CD14-positive monocyte (primary cell): ENCODE data around the gene GIMAP5. TPM values are rescaled to one million over a fixed set of nuclear protein-coding genes. Genes with fewer than 3 reads are reported as not detected.

Source experiments
- DNase-seq, 3 donors: peaks; one replicate each; pipeline ENCODE4 v3.0.0-alpha.2; 2011 to 2022
- H2AFZ ChIP-seq: 2 replicates; pipeline ENCODE4 v1.6.0; 2012; ENCODE audit warnings: mild to moderate bottlenecking, low read depth, low read length, inconsistent platforms; ENCODE audit not compliant: insufficient read depth, poor library complexity, severe bottlenecking
- H3K27ac ChIP-seq, 2 donors: 1 replicate in 1 of 2; 2 replicates in 1 of 2; pipeline ENCODE4 v1.5.1; 2012 to 2013; ENCODE audit warnings: low read length in 2 of 2, control low read depth in 1 of 2, inconsistent platforms in 1 of 2, low read depth in 1 of 2, mild to moderate bottlenecking in 1 of 2
- H3K27me3 ChIP-seq, 2 donors: one replicate each; pipeline versions ENCODE4 v1.6.0 to v1.6.1; 2011 to 2013; ENCODE audit warnings: low read length in 2 of 2; ENCODE audit not compliant: control insufficient read depth in 2 of 2, insufficient read depth in 2 of 2
- H3K36me3 ChIP-seq, 2 donors: replicated peaks in 1 of 2; 1 replicate in 1 of 2; 2 replicates in 1 of 2; pipeline versions ENCODE4 v1.5.1 to v1.6.1; 2012 to 2013; ENCODE audit warnings: low read length in 2 of 2, control low read depth in 1 of 2, inconsistent platforms in 1 of 2, mild to moderate bottlenecking in 1 of 2; ENCODE audit not compliant: insufficient read depth in 2 of 2, control insufficient read depth in 1 of 2
- H3K4me1 ChIP-seq, 2 donors: 1 replicate in 1 of 2; 2 replicates in 1 of 2; pipeline versions ENCODE4 v1.5.1 to v1.6.1; 2012 to 2013; ENCODE audit warnings: low read length in 2 of 2, control low read depth in 1 of 2, inconsistent platforms in 1 of 2, mild to moderate bottlenecking in 1 of 2, moderate library complexity in 1 of 2; ENCODE audit not compliant: insufficient read depth in 2 of 2, control insufficient read depth in 1 of 2
- H3K4me2 ChIP-seq: replicated peaks from 2 replicates; pipeline ENCODE3; 2012; ENCODE audit warnings: low read length, moderate library complexity, mild to moderate bottlenecking; ENCODE audit not compliant: poor library complexity, severe bottlenecking; ENCODE audit errors: extremely low read depth
- H3K4me3 ChIP-seq, 3 experiments: fragments of 200-600 bp in 1 of 3; sonication (generic) in 1 of 3; replicated peaks in 1 of 3; 1 replicate in 2 of 3; 2 replicates in 1 of 3; pipeline ENCODE4 v1.5.1; 2011 to 2013; ENCODE audit warnings: low read length in 3 of 3, mild to moderate bottlenecking in 3 of 3, control low read depth in 2 of 3, low read depth in 2 of 3, inconsistent platforms in 1 of 3, moderate library complexity in 1 of 3
- H3K79me2 ChIP-seq: 2 replicates; pipeline ENCODE4 v1.6.0; 2012; ENCODE audit warnings: mild to moderate bottlenecking, control low read depth, inconsistent platforms, low read length, moderate library complexity; ENCODE audit not compliant: insufficient read depth
- H3K9ac ChIP-seq: 2 replicates; pipeline ENCODE4 v1.6.0; 2017; ENCODE audit warnings: low read length, mild to moderate bottlenecking; ENCODE audit not compliant: insufficient read depth, poor library complexity, severe bottlenecking
- H3K9me3 ChIP-seq, 2 donors: replicated peaks in 1 of 2; 1 replicate in 1 of 2; 2 replicates in 1 of 2; pipeline versions ENCODE4 v1.5.1 to v1.6.1; 2012 to 2013; ENCODE audit warnings: low read length in 2 of 2, control low read depth in 1 of 2; ENCODE audit not compliant: control insufficient read depth in 1 of 2, insufficient read depth in 1 of 2
- H4K20me1 ChIP-seq: 2 replicates; pipeline ENCODE4 v1.6.0; 2012; ENCODE audit warnings: mild to moderate bottlenecking, low read length, control low read depth, moderate library complexity; ENCODE audit not compliant: insufficient read depth
- H3K27ac Mint-ChIP-seq, 7 donors: one replicate each; pipeline ENCODE4 v1.8.0; 2020; ENCODE audit warnings: mild to moderate bottlenecking in 7 of 7, mixed read lengths in 7 of 7, moderate library complexity in 6 of 7, inconsistent platforms in 2 of 7
- H3K27me3 Mint-ChIP-seq, 3 donors: one replicate each; pipeline ENCODE4 v1.8.0; 2021 to 2022; ENCODE audit warnings: low read depth in 3 of 3, mild to moderate bottlenecking in 3 of 3, mixed read lengths in 3 of 3, moderate library complexity in 3 of 3, inconsistent platforms in 1 of 3
- H3K36me3 Mint-ChIP-seq, 2 donors: one replicate each; pipeline ENCODE4 v1.8.0; 2020; ENCODE audit warnings: mixed read lengths in 2 of 2, inconsistent platforms in 1 of 2, mild to moderate bottlenecking in 1 of 2
- H3K4me1 Mint-ChIP-seq: one replicate; pipeline ENCODE4 v1.8.0; 2020; ENCODE audit warnings: mild to moderate bottlenecking, mixed read lengths
- H3K4me3 Mint-ChIP-seq, 2 donors: one replicate each; pipeline ENCODE4 v1.8.0; 2020; ENCODE audit warnings: mild to moderate bottlenecking in 2 of 2, mixed read lengths in 2 of 2, moderate library complexity in 1 of 2
- H3K9me3 Mint-ChIP-seq, 7 donors: one replicate each; pipeline ENCODE4 v1.8.0; 2020 to 2022; ENCODE audit warnings: mixed read lengths in 7 of 7, mild to moderate bottlenecking in 6 of 7, moderate library complexity in 6 of 7, inconsistent platforms in 2 of 7
- WGBS: methylation state at CpG from one replicate; pipeline ENCODE4 v1.1.5; 2013; ENCODE audit warnings: missing lambda C conversion rate; ENCODE audit not compliant: insufficient coverage; 5-methylcytosine and 5-hydroxymethylcytosine counted together
- intact Hi-C, 2 donors: fragments of 100-400 bp; cut with micrococcal nuclease; formaldehyde crosslinking; loops; one replicate each; pipeline versions ENCODE4 v1.15.0 to v1.15.1; 2023
- polyA plus RNA-seq, 3 donors: library from polyadenylated mRNA; depleted of rRNA in 1 of 3; unstranded in 2 of 3; stranded (reverse) in 1 of 3; fragments of 300-500 nt in 2 of 3; fragments of >200 nt in 1 of 3; fragmentation: Illumina TruSeq in 2 of 3; gene quantifications; 1 replicate in 2 of 3; 2 replicates in 1 of 3; pipeline ENCODE4 v1.2.3, GENCODE V29; 2012 to 2021
- TF ChIP-seq, protein P1 (sequence below): fragments of 200-600 bp; IDR thresholded peaks from one replicate; pipeline ENCODE4 v1.8.0; 2022; ENCODE audit warnings: antibody characterized with exemption, mild to moderate bottlenecking

GIMAP5 gene
- polyA plus RNA-seq, 3 donors, result 13.4 to 17.1 (median 14.4) TPM

GRCh38 chr7:150727381-150727780 is 9.8 kb upstream of the GIMAP5 start:
- no peaks in the 10 kb centered on the region for H3K9me3 ChIP-seq
- peaks cover 4 to 5% of the 10 kb centered on the region in 2 donors for H3K4me1 ChIP-seq
- H3K4me2 ChIP-seq, result no peak overlapping the region
- H3K27me3 Mint-ChIP-seq, result no peaks in the 10 kb centered on the region
- H4K20me1 ChIP-seq, result peaks cover 39% of the 10 kb centered on the region
- H3K9me3 Mint-ChIP-seq, result peaks cover 6 to 13% (median 7%) of the 10 kb centered on the region in 7 donors
- H3K36me3 Mint-ChIP-seq, result peaks cover 26 to 27% of the 10 kb centered on the region in 2 donors
- peaks cover 14% of the 10 kb centered on the region for H3K79me2 ChIP-seq
- WGBS, result 100% methylated on average over 2 of the region's 3 CpGs
- intact Hi-C loops, result no loop called here
- no peak overlapping the region for H3K9ac ChIP-seq
- no peak overlapping the region for H3K4me3 ChIP-seq
- no peak overlapping the region for H3K27ac ChIP-seq
- no peak overlapping the region for H2AFZ ChIP-seq
- no peak overlapping the region for H3K27ac Mint-ChIP-seq
- H3K4me1 Mint-ChIP-seq, result peaks cover 15% of the 10 kb centered on the region
- H3K4me3 Mint-ChIP-seq, result no peak overlapping the region
- no peaks in the 10 kb centered on the region for H3K27me3 ChIP-seq
- TF ChIP-seq, protein P1, sequence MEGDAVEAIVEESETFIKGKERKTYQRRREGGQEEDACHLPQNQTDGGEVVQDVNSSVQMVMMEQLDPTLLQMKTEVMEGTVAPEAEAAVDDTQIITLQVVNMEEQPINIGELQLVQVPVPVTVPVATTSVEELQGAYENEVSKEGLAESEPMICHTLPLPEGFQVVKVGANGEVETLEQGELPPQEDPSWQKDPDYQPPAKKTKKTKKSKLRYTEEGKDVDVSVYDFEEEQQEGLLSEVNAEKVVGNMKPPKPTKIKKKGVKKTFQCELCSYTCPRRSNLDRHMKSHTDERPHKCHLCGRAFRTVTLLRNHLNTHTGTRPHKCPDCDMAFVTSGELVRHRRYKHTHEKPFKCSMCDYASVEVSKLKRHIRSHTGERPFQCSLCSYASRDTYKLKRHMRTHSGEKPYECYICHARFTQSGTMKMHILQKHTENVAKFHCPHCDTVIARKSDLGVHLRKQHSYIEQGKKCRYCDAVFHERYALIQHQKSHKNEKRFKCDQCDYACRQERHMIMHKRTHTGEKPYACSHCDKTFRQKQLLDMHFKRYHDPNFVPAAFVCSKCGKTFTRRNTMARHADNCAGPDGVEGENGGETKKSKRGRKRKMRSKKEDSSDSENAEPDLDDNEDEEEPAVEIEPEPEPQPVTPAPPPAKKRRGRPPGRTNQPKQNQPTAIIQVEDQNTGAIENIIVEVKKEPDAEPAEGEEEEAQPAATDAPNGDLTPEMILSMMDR, result no peak
- no peak for DNase-seq
- peaks cover 9 to 24% of the 10 kb centered on the region in 2 donors for H3K36me3 ChIP-seq

GRCh38 chr7:150728011-150728410 is 9.2 kb upstream of the GIMAP5 start:
- peaks cover 6 to 13% (median 7%) of the 10 kb centered on the region in 7 donors for H3K9me3 Mint-ChIP-seq
- no peak overlapping the region for H3K4me3 Mint-ChIP-seq
- H3K9me3 ChIP-seq, result no peaks in the 10 kb centered on the region
- no peaks in the 10 kb centered on the region for H3K4me1 ChIP-seq
- no peak overlapping the region for H3K4me3 ChIP-seq
- TF ChIP-seq, protein P1, result no peak
- no peak overlapping the region for H3K27ac ChIP-seq
- H3K9ac ChIP-seq, result no peak overlapping the region
- H3K36me3 Mint-ChIP-seq, result peaks cover 19 to 21% of the 10 kb centered on the region in 2 donors
- no peak for DNase-seq
- peaks cover 9% of the 10 kb centered on the region for H3K79me2 ChIP-seq
- H3K36me3 ChIP-seq, result peaks cover 4 to 18% of the 10 kb centered on the region in 2 donors
- H3K27ac Mint-ChIP-seq, result no peak overlapping the region
- H4K20me1 ChIP-seq, result peaks cover 33% of the 10 kb centered on the region
- H3K4me1 Mint-ChIP-seq, result peaks cover 9% of the 10 kb centered on the region
- no peaks in the 10 kb centered on the region for H3K27me3 Mint-ChIP-seq
- H2AFZ ChIP-seq, result no peak overlapping the region
- intact Hi-C loops, result no loop called here
- no peaks in the 10 kb centered on the region for H3K27me3 ChIP-seq
- H3K4me2 ChIP-seq, result no peak overlapping the region
